GM23338 (cell line): ENCODE results near the gene SH3PXD2B. TPM values are rescaled to one million over a fixed set of nuclear protein-coding genes. Genes with fewer than 3 reads are reported as not detected.
"Not testable (repeated sequence)": the region's sequence is repeated elsewhere in the genome, so short reads cannot be mapped to it uniquely, and the experiment has no call there.

Experiments used
- ATAC-seq: fragments of 200-7000 bp; cut with Tn5 transposase; 3 replicates; pipeline ENCODE4 v1.9.1; 2020
- DNase-seq: peaks from one replicate; pipeline ENCODE4 v3.0.0-alpha.2; 2015; ENCODE audit warnings: low spot score
- H2AFZ ChIP-seq: fragments of 200-600 bp; sonication (generic); 2 replicates; pipeline ENCODE4 v1.8.0; 2016; ENCODE audit warnings: antibody characterized with exemption, mild to moderate bottlenecking, moderate library complexity
- H3F3A ChIP-seq: fragments of 200-600 bp; sonication (generic); replicated peaks from 2 replicates; pipeline ENCODE4 v1.8.0; 2017; ENCODE audit warnings: antibody characterized with exemption, mixed run types, low read depth
- H3K27ac ChIP-seq: fragments of 200-600 bp; sonication (generic); 2 replicates; pipeline ENCODE4 v1.6.1; 2016; ENCODE audit warnings: low read depth
- H3K27me3 ChIP-seq: fragments of 200-600 bp; sonication (generic); 2 replicates; pipeline ENCODE4 v1.8.0; 2016; ENCODE audit warnings: mild to moderate bottlenecking, mixed run types, moderate library complexity; ENCODE audit not compliant: insufficient read depth
- H3K36me3 ChIP-seq: fragments of 200-600 bp; sonication (generic); 2 replicates; pipeline ENCODE4 v1.8.0; 2016; ENCODE audit warnings: mild to moderate bottlenecking; ENCODE audit not compliant: insufficient read depth
- H3K4me1 ChIP-seq: fragments of 200-600 bp; sonication (generic); 2 replicates; pipeline ENCODE4 v1.8.0; 2016; ENCODE audit warnings: mild to moderate bottlenecking, moderate library complexity; ENCODE audit not compliant: insufficient read depth
- H3K4me2 ChIP-seq: fragments of 200-600 bp; sonication (generic); 2 replicates; pipeline ENCODE4 v1.7.1; 2017; ENCODE audit warnings: mixed run types
- H3K4me3 ChIP-seq: fragments of 200-600 bp; sonication (generic); 2 replicates; pipeline ENCODE4 v1.6.1; 2016; ENCODE audit warnings: mixed run types
- H3K79me2 ChIP-seq: fragments of 200-600 bp; sonication (generic); replicated peaks from 2 replicates; pipeline ENCODE4 v1.8.0; 2017; ENCODE audit warnings: mild to moderate bottlenecking; ENCODE audit not compliant: insufficient read depth
- H3K9me2 ChIP-seq: fragments of 200-600 bp; sonication (generic); 2 replicates; pipeline ENCODE4 v1.8.0; 2017; ENCODE audit not compliant: insufficient read depth
- H4K20me1 ChIP-seq: fragments of 200-600 bp; sonication (generic); replicated peaks from 2 replicates; pipeline ENCODE4 v1.8.0; 2017; ENCODE audit warnings: mild to moderate bottlenecking; ENCODE audit not compliant: insufficient read depth
- H3K27ac Mint-ChIP-seq: 2 replicates; pipeline ENCODE4 v1.8.0; 2020; ENCODE audit warnings: inconsistent platforms, mild to moderate bottlenecking, moderate library complexity, mixed read lengths
- H3K27me3 Mint-ChIP-seq: 3 replicates; pipeline ENCODE4 v1.8.0; 2022; ENCODE audit warnings: low read depth, mild to moderate bottlenecking, moderate library complexity, mixed read lengths, inconsistent platforms; ENCODE audit not compliant: insufficient read depth, poor library complexity
- H3K36me3 Mint-ChIP-seq: 3 replicates; pipeline ENCODE4 v1.8.0; 2021; ENCODE audit warnings: low read depth, mild to moderate bottlenecking, inconsistent platforms, moderate library complexity, mixed read lengths
- H3K4me1 Mint-ChIP-seq: 3 replicates; pipeline ENCODE4 v1.8.0; 2020; ENCODE audit warnings: mild to moderate bottlenecking, inconsistent platforms, mixed read lengths
- H3K4me3 Mint-ChIP-seq: 3 replicates; pipeline ENCODE4 v1.8.0; 2021; ENCODE audit warnings: moderate library complexity, mild to moderate bottlenecking, inconsistent platforms, mixed read lengths
- H3K9me3 Mint-ChIP-seq: 3 replicates; pipeline ENCODE4 v1.8.0; 2020; ENCODE audit warnings: moderate library complexity, mild to moderate bottlenecking, inconsistent platforms, mixed read lengths
- CTCF ChIP-seq, 2 experiments: fragments of 200-600 bp in 1 of 2; sonication (generic) in 1 of 2; conservative IDR thresholded peaks; 2 replicates each; pipeline versions ENCODE4 v1.5.1 to v1.6.1; 2016 to 2017; ENCODE audit warnings: antibody characterized with exemption in 2 of 2, low read depth in 2 of 2, mild to moderate bottlenecking in 2 of 2, moderate library complexity in 1 of 2
- ETS1 ChIP-seq: IDR thresholded peaks from 2 replicates; pipeline ENCODE4 v1.6.1; 2016; ENCODE audit warnings: antibody characterized with exemption
- EZH2 ChIP-seq: fragments of 200-600 bp; sonication (generic); IDR thresholded peaks from one replicate; pipeline ENCODE4 v1.8.0; 2017; ENCODE audit warnings: antibody characterized with exemption, mild to moderate bottlenecking, low read depth; ENCODE audit not compliant: unreplicated experiment
- REST ChIP-seq: IDR thresholded peaks from one replicate; pipeline ENCODE4 v1.6.1; 2018; ENCODE audit warnings: antibody characterized with exemption; ENCODE audit not compliant: unreplicated experiment
- ZNF114 ChIP-seq: fragments of 250-450 bp; sonication (Bioruptor Pico); IDR thresholded peaks from 2 replicates; pipeline ENCODE4 v1.5.0; 2020; ENCODE audit warnings: mild to moderate bottlenecking, moderate library complexity
- ZNF462 ChIP-seq: fragments of 250-450 bp; sonication (Bioruptor Pico); IDR thresholded peaks from 2 replicates; pipeline ENCODE4 v1.5.0; 2020; ENCODE audit warnings: mild to moderate bottlenecking, moderate library complexity
- polyA plus RNA-seq: library from polyadenylated mRNA; unstranded; fragments of >200 nt; fragmentation: Nextera tagmentation; extraction: Ambion mirVana; gene quantifications from 2 replicates; pipeline ENCODE4 v1.2.1, GENCODE V29; 2016
- total RNA-seq: library from RNA; depleted of rRNA; stranded (reverse); fragments of >200 nt; shearing (Covaris generic); gene quantifications from 2 replicates; pipeline ENCODE4 v1.2.3, GENCODE V29; 2014

Gene SH3PXD2B
- total and polyA plus RNA-seq, 2 experiments from 2014 or later: 40.2 to 52.5 TPM

GRCh38 chr5:172293054-172293744 lies 161.1 kb downstream of the SH3PXD2B start (continued):
- TF ChIP-seq CTCF (conservative IDR thresholded peaks at IDR 0.05; ENCODE audit: low read depth in 2 of 2): peak; percentile 86 to 94
- TF ChIP-seq EZH2: no peak
- no peak for TF ChIP-seq ZNF114 (CRISPR knock-in tag)

- not testable (repeated sequence) for H3K4me1 ChIP-seq, H2AFZ ChIP-seq, H3F3A ChIP-seq, H3K27ac Mint-ChIP-seq, H3K4me3 ChIP-seq, H3K9me2 ChIP-seq, H3K4me3 Mint-ChIP-seq, H3K36me3 Mint-ChIP-seq, H3K27ac ChIP-seq, H3K4me2 ChIP-seq, H4K20me1 ChIP-seq, H3K27me3 ChIP-seq, H3K4me1 Mint-ChIP-seq, H3K9me3 Mint-ChIP-seq, DNase-seq, H3K36me3 ChIP-seq, H3K27me3 Mint-ChIP-seq, ATAC-seq, H3K79me2 ChIP-seq
Measured at GRCh38 chr5:172291837-172292236, 162.5 kb downstream of the SH3PXD2B start.

- ATAC-seq (no peak), DNase-seq (no peak)
- H3K27me3 Mint-ChIP-seq: peaks cover 9% of the 10 kb centered on the region
- H3K79me2 ChIP-seq: no peaks in the 10 kb centered on the region
- H3K4me1 Mint-ChIP-seq: peaks cover 17% of the 10 kb centered on the region
- no peak overlapping the region for H3K27ac ChIP-seq
- H3K36me3 ChIP-seq: no peaks in the 10 kb centered on the region
- H3K4me3 Mint-ChIP-seq: no peak overlapping the region
- no peak overlapping the region for H3K4me2 ChIP-seq
- no peaks in the 10 kb centered on the region for H3K36me3 Mint-ChIP-seq
- H3K9me3 Mint-ChIP-seq: no peaks in the 10 kb centered on the region
- no peak overlapping the region for H3K27ac Mint-ChIP-seq
- H3F3A ChIP-seq: peaks cover 6% of the 10 kb centered on the region; the same call in 1 of the 2 replicates
- no peaks in the 10 kb centered on the region for H3K27me3 ChIP-seq
- H3K4me1 ChIP-seq: peaks cover 11% of the 10 kb centered on the region; the same call in 1 of the 2 replicates
- no peaks in the 10 kb centered on the region for H3K9me2 ChIP-seq
- H3K4me3 ChIP-seq: no peak overlapping the region
- H2AFZ ChIP-seq: no peak overlapping the region
- no peaks in the 10 kb centered on the region for H4K20me1 ChIP-seq
- no peak for TF ChIP-seq ETS1
- TF ChIP-seq REST: no peak
- no peak for TF ChIP-seq ZNF462 (CRISPR knock-in tag)
Measured at GRCh38 chr5:172288465-172288864, 165.9 kb downstream of the SH3PXD2B start.
